Stimulated activated CD8-positive, alpha-beta memory T cell treated with anti-CD3 and anti-CD28 coated beads, Interleukin-2, amount 100 ng/mL, for 1 hour (primary cell): ENCODE results near the gene EPHA5.

ENCODE experiments used
- DNase-seq, 2 donors: peaks; one replicate each; pipeline ENCODE4 v3.0.0-alpha.2; 2020; ENCODE audit warnings: low read depth in 2 of 2

EPHA5 gene

GRCh38 chr4:65670331-65671031 lies at the start of gene EPHA5:
Gene EPHA5 (minus strand): TSS chr4:65670489. CDS start chr4:65669742, 747 bp downstream.
- no peak for DNase-seq

- DNase-seq = no peak
These were observed 49.3 kb upstream of the EPHA5 start for GRCh38 chr4:65719635-65720034.

- DNase-seq = no peak
These were observed 28.3 kb upstream of the EPHA5 start for GRCh38 chr4:65698631-65699030.

- no peak for DNase-seq
These were observed 26.1 kb upstream of the EPHA5 start for GRCh38 chr4:65696436-65696835.

- no peak for DNase-seq
These were observed 1.1 kb upstream of the EPHA5 start for GRCh38 chr4:65671372-65671771.

- DNase-seq = no peak
These were observed 314 bp downstream of the EPHA5 start for GRCh38 chr4:65670020-65670330.

GRCh38 chr4:65669111-65670019 lies 924 bp downstream of the EPHA5 start:
- DNase-seq = no peak

- DNase-seq = no peak
These were observed 1.8 kb downstream of the EPHA5 start for GRCh38 chr4:65668201-65669089.

GRCh38 chr4:65667506-65668041 lies 2.7 kb downstream of the EPHA5 start:
- DNase-seq = no peak

GRCh38 chr4:65665771-65666523 lies 4.3 kb downstream of the EPHA5 start:
- no peak for DNase-seq

GRCh38 chr4:65661471-65661870 lies 8.8 kb downstream of the EPHA5 start:
- DNase-seq = no peak

GRCh38 chr4:65658117-65658516 lies 12.2 kb downstream of the EPHA5 start:
- DNase-seq = no peak

- no peak for DNase-seq
These were observed 14.3 kb downstream of the EPHA5 start for GRCh38 chr4:65656008-65656407.

- DNase-seq = no peak
These were observed 15.3 kb downstream of the EPHA5 start for GRCh38 chr4:65654976-65655375.

GRCh38 chr4:65653740-65654361 lies 16.4 kb downstream of the EPHA5 start:
- DNase-seq = no peak

- DNase-seq = no peak
These were observed 18.5 kb downstream of the EPHA5 start for GRCh38 chr4:65651751-65652150.

- DNase-seq = no peak
These were observed 19.3 kb downstream of the EPHA5 start for GRCh38 chr4:65651031-65651430.

- DNase-seq = no peak
These were observed 24.2 kb downstream of the EPHA5 start for GRCh38 chr4:65646136-65646535.

- no peak for DNase-seq
These were observed 25.1 kb downstream of the EPHA5 start for GRCh38 chr4:65645185-65645584.

- DNase-seq = no peak
These were observed 35.1 kb downstream of the EPHA5 start for GRCh38 chr4:65635051-65635821.
